GM19397 (cell line): ENCODE data around the gene SPATA6L.
"Not testable (repeated sequence)": the region's sequence is repeated elsewhere in the genome, so short reads cannot be mapped to it uniquely, and the experiment has no call there.

ENCODE experiments used
- ATAC-seq: cut with Tn5 transposase; IDR thresholded peaks from one replicate; pipeline ENCODE4 v1.9.1; 2021; ENCODE audit warnings: mild to moderate bottlenecking, moderate library complexity; ENCODE audit not compliant: unreplicated experiment

Gene SPATA6L

GRCh38 chr9:4639420-4639819 is 26.9 kb downstream of the SPATA6L start:
- no peak for ATAC-seq

DNA sequence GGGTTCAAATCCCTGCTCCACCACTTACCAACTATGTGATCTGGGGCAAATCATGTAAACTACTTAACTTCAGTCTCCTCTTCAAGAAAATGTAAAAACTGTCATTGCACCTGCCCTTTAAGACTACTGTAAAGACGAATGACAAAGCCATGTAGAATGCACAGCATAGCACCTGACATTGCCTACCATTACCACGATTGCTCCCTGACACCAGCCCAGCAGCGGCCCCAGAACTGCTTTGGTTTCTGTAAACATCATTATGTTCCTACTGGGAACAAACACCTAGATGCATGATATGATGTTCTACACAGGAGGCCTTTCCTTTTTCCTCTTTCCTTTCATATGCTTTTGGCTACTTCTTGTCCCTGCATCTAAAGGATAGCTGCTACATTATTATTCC is 27.3 kb downstream of the SPATA6L start:
- ATAC-seq = no peak

DNA sequence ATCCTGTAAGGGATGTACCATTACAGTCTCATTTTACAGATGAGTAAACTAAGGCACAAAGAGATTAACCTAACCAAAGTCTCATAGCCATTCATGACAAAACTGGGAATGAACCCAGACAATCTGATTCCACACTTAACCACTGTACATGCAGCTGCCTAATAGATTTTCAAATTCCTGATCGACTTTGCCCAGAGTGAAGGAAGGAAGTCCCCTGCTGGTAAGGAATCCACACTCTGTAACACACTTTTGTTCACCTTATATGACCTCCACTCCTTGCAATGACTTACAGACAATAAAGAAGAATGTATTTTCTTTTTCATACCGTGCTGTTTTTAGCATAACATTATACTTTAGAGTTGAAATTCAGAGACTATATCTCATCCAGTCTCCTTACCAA is 35.4 kb downstream of the SPATA6L start:
- ATAC-seq = no peak

DNA sequence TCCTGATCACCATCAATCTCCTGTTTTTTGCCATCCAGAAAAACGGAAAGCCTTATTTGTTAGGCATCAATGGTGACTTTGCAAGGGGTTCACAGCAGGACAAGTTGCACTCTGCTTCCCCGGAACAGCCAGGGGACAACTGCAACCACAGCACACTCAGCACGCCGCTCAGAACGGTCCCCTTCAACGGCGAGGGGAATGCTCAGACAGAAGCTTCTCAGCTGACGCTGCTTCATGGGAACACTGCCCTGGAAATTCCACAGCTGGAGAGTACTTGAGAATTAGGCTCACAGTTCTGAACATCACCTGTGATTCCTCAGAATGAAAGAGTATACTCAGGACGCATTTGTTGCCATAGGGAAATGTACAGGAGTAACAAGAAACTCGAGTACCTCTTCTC is 44.3 kb downstream of the SPATA6L start:
- ATAC-seq = no peak

GRCh38 chr9:4620881-4621555 is 45.3 kb downstream of the SPATA6L start:
- ATAC-seq = no peak

DNA sequence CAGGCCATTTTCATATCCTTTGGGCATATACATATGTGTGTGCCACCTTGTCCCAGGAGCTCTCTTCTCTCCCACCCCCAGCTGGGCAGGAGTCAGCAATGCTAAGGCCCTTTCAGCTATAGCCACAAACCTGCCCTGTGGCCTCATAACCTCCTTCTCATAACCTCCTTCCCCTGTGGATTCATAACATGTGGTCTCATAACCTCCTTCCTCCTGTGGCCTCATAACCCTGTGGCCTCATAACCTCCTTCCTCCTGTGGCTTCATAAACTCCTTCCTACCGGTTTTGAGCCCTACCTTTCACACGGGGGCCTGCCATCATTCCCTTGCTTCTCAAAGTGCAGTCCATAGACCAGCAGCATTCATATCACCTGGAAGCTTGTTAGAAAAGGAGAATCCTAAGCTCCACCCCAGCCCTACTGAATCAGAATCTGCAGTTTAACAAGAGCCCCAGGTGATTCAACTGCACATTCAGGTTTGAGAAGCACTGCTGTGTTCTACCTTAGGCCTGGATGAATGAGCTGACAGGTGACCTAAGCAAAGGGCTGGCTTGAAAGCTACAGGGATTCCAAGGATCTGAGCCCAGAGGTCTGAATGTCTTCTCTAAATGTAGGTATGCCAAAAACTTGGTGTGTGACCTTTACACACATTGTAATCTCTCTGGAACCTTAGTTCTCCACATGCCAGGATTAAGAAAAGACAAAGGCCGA is 46.1 kb downstream of the SPATA6L start:
- ATAC-seq = no peak

DNA sequence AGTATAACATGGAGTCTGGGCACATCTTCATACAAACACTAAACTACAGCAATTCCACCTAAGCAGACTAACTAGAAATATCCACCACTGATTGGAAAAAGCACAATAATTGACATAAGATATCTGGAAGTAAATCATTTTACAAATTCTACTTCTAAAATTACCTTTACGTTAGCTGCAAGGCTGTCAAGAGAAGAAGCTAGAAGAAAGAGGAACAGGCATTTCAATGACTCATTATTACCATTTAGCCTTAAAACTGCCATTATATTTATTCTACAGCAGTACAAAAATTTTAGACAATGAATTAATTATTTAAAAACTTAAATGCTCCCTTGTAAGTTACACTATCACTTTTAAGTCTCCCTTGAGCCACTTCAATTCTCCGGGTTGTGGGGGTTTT is 47.6 kb downstream of the SPATA6L start:
- no peak for ATAC-seq

- ATAC-seq = no peak
Measured at GRCh38 chr9:4617752-4618151, 48.5 kb downstream of the SPATA6L start.

GRCh38 chr9:4615778-4616177 is 50.5 kb downstream of the SPATA6L start:
- no peak for ATAC-seq

DNA sequence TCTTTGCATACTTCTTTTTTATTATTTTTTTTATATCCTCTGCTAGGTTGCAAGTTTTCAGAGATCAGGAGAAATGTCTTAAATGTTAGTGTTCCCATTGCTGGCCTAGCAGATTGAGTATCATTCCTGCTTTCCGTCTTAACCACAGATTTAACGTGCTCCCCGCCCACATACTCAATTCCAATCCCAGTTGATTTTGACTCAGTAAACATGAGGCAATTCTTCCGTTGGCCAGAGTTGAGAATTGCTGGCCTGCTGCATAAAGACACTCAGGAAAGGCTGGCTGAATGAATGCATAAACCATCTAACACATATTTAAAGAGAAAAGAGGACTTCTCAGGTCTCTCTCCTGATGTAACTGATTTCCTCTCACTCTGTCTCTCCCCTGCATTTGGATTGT is 51.0 kb downstream of the SPATA6L start:
- no peak for ATAC-seq

DNA sequence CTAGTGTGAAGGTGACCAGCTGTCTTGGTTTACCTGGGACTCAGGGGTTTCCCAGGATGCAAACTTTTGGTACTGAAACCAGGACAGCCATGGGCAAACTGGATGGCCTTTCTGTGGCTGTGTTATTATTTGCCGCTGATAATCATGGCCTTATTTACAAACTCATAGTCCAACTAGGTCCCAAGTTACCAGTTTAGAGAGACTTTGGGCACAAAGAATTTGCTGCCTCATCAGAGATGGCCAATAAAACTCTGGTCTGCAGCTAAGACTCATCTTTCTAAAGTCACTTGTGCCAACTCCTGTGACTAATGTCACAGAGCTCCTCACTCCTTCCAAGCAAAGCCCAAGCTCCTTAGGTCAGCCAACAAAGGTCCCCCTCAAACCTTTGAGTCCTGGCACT is 51.7 kb downstream of the SPATA6L start:
- ATAC-seq = no peak

DNA sequence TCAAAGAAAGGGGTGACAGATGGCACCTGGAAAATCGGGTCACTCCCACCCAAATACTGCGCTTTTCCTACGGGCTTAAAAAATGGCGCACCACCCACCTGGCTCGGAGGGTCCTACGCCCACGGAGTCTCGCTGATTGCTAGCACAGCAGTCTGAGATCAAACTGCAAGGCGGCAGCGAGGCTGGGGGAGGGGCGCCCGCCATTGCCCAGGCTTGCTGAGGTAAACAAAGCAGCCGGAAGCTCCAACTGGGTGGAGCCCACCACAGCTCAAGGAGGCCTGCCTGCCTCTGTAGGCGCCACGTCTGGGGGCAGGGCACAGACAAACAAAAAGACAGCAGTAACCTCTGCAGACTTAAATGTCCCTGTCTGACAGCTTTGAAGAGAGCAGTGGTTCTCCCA is 60.2 kb downstream of the SPATA6L start:
- ATAC-seq = not testable (repeated sequence)

GRCh38 chr9:4604678-4605095 is 61.6 kb downstream of the SPATA6L start:
- ATAC-seq = peak; percentile 61

- ATAC-seq = no peak
Measured at GRCh38 chr9:4603830-4604229, 62.5 kb downstream of the SPATA6L start.

- ATAC-seq = no peak
Measured at GRCh38 chr9:4600368-4600767, 65.9 kb downstream of the SPATA6L start.

- no peak for ATAC-seq
Measured at GRCh38 chr9:4596165-4596922, 69.9 kb downstream of the SPATA6L start.

- no peak for ATAC-seq
Measured at GRCh38 chr9:4594994-4595393, 71.3 kb downstream of the SPATA6L start.

- ATAC-seq = no peak
Measured at GRCh38 chr9:4594545-4594944, 71.7 kb downstream of the SPATA6L start.

- no peak for ATAC-seq
Measured at GRCh38 chr9:4592886-4593285, 73.4 kb downstream of the SPATA6L start.

DNA sequence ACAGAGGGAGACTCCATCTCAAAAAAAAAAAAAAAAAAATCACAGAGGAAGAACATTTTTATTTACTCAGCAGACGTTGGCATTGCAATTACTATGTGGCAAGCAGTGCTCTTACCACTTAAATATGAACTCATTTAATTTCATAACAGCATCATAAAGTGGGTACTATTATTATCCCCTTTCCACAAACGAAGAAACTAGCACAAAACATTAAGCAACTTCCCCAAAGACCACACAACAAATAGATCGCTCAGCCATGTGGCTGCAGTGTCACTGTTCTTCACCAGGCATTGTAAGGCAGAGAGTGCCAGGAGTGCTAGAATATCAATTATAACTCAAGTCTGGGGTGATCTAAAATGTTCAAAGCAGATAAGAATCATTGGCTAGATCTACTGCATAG is 74.0 kb downstream of the SPATA6L start:
- ATAC-seq = no peak

- no peak for ATAC-seq
Measured at GRCh38 chr9:4591123-4591500, 75.2 kb downstream of the SPATA6L start.
